SJCRH30 (cell line): ENCODE measurements around the gene ALOX5AP. TPM values are rescaled to one million over a fixed set of nuclear protein-coding genes. Genes with fewer than 3 reads are reported as not detected.

Experiments
- DNase-seq, 2 experiments: peaks; one replicate each; pipeline ENCODE4 v3.0.0-alpha.2; 2015 to 2020
- H3K27ac ChIP-seq: fragments of 250-450 bp; sonication (Bioruptor Pico); 2 replicates; pipeline ENCODE4 v1.5.1; 2020; ENCODE audit warnings: mild to moderate bottlenecking, moderate library complexity
- H3K27me3 ChIP-seq: fragments of 250-450 bp; sonication (Bioruptor Pico); 2 replicates; pipeline ENCODE4 v1.5.1; 2020; ENCODE audit warnings: mild to moderate bottlenecking, moderate library complexity
- H3K36me3 ChIP-seq: fragments of 250-450 bp; sonication (Bioruptor Pico); 2 replicates; pipeline ENCODE4 v1.5.1; 2020; ENCODE audit warnings: mild to moderate bottlenecking, moderate library complexity
- H3K4me1 ChIP-seq: fragments of 250-450 bp; sonication (Bioruptor Pico); 2 replicates; pipeline ENCODE4 v1.5.1; 2020; ENCODE audit warnings: mild to moderate bottlenecking, moderate library complexity
- H3K4me3 ChIP-seq: fragments of 250-450 bp; sonication (Bioruptor Pico); 2 replicates; pipeline ENCODE4 v1.5.1; 2020; ENCODE audit warnings: mild to moderate bottlenecking, moderate library complexity
- H3K9me3 ChIP-seq: fragments of 250-450 bp; sonication (Bioruptor Pico); replicated peaks from 2 replicates; pipeline ENCODE4 v1.5.1; 2020; ENCODE audit warnings: mild to moderate bottlenecking, moderate library complexity
- total RNA-seq: library from RNA; depleted of rRNA; stranded (reverse); fragments of >200 nt; shearing (Covaris generic); gene quantifications from 2 replicates; pipeline ENCODE4 v1.2.3, GENCODE V29; 2014

Gene ALOX5AP
- total RNA-seq, 1 experiment from 2014 or later: 0.73 TPM

DNA sequence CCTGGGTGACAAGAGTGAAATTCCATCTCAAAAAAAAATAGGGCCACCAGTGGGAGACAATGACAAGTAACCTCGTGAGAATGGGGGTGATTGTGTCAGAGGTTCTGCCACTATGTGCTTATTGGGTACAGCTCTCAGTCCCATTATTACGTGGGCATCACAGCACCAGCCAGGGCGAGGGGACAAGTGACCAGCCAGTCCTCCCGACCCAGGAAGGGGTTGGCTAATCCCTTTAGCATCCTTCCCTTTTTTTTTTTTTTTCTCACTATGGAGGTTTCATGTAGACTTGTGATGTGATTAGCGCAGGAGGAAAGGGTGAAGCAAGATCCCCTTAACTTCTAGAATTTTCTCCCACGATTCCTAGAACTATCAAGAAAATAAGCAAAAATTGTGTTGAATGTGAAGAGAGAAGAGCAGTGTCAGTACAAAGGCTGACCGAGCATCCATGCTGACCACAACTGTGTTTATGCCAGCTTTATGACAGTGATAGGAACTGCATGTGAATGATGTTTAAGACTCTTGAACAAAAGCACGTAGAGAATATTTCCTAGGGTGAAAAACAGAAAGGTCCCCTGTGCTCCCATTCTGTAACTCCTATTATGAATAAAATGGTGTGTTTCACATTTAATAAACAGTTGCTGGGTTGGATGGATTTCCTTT, 50.0 kb downstream of the ALOX5AP start:
- no peak overlapping the region for H3K27ac ChIP-seq
- H3K9me3 ChIP-seq: peaks cover 10% of the 10 kb centered on the region
- no peak for DNase-seq
- no peaks in the 10 kb centered on the region for H3K27me3 ChIP-seq
- no peaks in the 10 kb centered on the region for H3K4me1 ChIP-seq
- H3K4me3 ChIP-seq: no peak overlapping the region
- no peaks in the 10 kb centered on the region for H3K36me3 ChIP-seq

DNA sequence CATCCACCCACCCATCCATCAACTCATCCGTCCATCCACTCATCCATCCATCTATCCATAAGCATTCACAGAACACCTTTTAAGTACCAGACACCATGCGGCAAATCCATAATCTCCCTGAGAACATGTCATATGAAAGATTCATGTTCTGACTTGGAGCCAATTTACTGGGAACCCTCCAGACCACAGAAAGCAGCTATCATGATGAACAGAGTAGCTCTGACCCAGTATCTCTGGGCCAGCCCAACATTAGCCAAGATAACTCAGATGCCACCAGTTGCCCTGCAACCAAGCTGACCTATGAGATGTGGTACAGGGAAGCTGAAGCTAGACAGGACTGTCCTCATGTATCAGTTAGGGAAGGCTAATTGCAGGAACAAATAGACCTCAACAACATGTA, 51.3 kb downstream of the ALOX5AP start:
- Histone ChIP-seq H3K27ac (no peak overlapping the region), H3K4me3 (no peak overlapping the region), H3K9me3 (peaks cover 10% of the 10 kb centered on the region), H3K4me1 (peaks cover 6% of the 10 kb centered on the region), H3K36me3 (no peaks in the 10 kb centered on the region), H3K27me3 (no peaks in the 10 kb centered on the region)
- no peak for DNase-seq

GRCh38 chr13:30787738-30788525, 52.6 kb downstream of the ALOX5AP start:
- peaks cover 15% of the 10 kb centered on the region for H3K4me1 ChIP-seq
- no peaks in the 10 kb centered on the region for H3K36me3 ChIP-seq
- no peaks in the 10 kb centered on the region for H3K27me3 ChIP-seq
- no peak overlapping the region for H3K4me3 ChIP-seq
- no peak for DNase-seq
- no peak overlapping the region for H3K27ac ChIP-seq
- peaks cover under 1% of the 10 kb centered on the region for H3K9me3 ChIP-seq

DNA sequence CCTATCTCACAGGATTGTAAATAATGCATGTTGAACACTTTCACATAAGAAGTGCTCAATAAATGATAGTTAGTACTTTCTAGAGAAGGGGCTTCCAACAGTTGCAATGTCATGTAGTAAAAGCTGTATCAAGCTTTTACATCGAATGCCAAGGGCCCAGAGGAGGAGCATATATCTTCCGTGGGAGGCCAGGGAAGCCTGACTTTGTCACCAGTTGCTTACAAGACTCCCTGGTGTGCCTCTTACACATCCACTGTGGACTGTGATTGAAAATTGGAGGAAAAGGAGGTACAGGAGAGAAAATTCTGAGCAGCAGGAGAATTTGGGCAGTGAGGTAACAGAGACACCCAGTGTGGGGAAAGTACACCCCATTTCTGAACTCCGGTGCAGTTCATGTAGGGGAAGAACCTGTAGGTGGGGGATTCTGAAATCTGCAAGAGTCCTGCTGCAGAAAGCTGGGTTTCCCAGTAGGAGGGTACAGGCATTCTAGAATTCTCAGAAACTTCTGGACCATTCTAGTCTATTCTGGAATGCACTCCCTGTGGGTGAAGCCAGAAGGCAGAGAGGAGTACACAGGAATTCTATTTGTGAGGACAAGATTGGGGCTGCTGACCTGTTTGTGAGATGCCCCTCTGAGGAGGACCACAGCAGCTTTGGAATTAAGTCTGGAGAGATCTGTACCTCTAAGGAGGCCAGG, 54.0 kb downstream of the ALOX5AP start:
- Histone ChIP-seq H3K4me3 (no peak overlapping the region), H3K27me3 (no peaks in the 10 kb centered on the region), H3K9me3 (no peaks in the 10 kb centered on the region), H3K4me1 (peaks cover 25% of the 10 kb centered on the region), H3K27ac (no peak overlapping the region), H3K36me3 (no peaks in the 10 kb centered on the region)
- DNase-seq: no peak

DNA sequence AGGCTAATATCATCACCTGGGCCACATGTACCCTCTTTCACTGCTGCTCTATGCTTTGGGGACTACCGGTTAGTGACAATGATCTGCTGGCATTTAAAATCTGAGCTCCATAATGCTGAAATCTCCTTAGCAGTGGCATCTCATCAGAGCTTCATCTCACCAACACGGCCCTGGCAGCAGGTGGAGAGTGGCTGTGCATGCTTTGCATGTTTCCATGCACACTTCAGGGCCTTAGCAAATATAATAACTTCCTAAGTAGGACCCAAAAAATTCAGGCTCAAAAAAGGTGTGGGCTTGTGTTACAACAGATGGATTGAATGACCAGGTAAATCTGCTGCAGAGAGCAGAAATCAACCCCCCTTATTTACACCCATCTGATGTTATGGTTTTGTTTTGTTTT, 55.2 kb downstream of the ALOX5AP start:
- Histone ChIP-seq H3K9me3 (no peaks in the 10 kb centered on the region), H3K27me3 (no peaks in the 10 kb centered on the region), H3K27ac (no peak overlapping the region), H3K4me3 (no peak overlapping the region), H3K4me1 (peaks cover 25% of the 10 kb centered on the region), H3K36me3 (no peaks in the 10 kb centered on the region)
- no peak for DNase-seq

GRCh38 chr13:30791354-30792001, 56.1 kb downstream of the ALOX5AP start:
- no peaks in the 10 kb centered on the region for H3K27me3 ChIP-seq
- H3K36me3 ChIP-seq: no peaks in the 10 kb centered on the region
- H3K9me3 ChIP-seq: no peaks in the 10 kb centered on the region
- H3K4me3 ChIP-seq: no peak overlapping the region
- no peak for DNase-seq
- peaks cover 33% of the 10 kb centered on the region for H3K4me1 ChIP-seq
- no peak overlapping the region; the same call in 1 of the 2 replicates for H3K27ac ChIP-seq

GRCh38 chr13:30792285-30793000, 57.1 kb downstream of the ALOX5AP start:
- Histone ChIP-seq H3K27me3 (no peaks in the 10 kb centered on the region), H3K27ac (peak overlapping the region; percentile 54), H3K4me3 (peak overlapping the region; percentile 24), H3K4me1 (peaks cover 39% of the 10 kb centered on the region), H3K9me3 (no peaks in the 10 kb centered on the region), H3K36me3 (no peaks in the 10 kb centered on the region)
- peak; percentile 93 to 94 for DNase-seq

DNA sequence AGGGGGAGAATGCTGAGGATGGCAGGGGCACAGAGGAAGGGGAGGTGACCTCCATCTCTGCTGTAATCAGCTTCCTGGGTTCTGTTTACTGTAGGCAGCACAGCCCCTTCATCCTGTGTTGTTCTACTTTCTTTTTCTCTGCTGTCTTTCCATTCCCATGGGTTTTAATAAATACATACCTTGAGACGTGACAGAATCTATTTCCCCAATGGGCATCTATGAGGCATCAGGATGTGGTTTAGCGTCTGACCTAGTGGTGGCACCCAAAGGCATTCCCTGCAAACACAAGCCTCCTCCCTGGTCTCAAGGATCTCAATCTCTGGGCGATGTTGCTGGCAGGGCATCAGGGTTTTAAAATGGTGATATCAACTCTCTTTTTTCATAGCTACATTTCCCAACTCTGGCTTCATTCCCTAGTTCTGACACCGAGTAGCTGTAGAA, 60.8 kb downstream of the ALOX5AP start:
- Histone ChIP-seq H3K4me3 (no peak overlapping the region), H3K27me3 (no peaks in the 10 kb centered on the region), H3K4me1 (peaks cover 56% of the 10 kb centered on the region), H3K9me3 (no peaks in the 10 kb centered on the region), H3K27ac (no peak overlapping the region), H3K36me3 (no peaks in the 10 kb centered on the region)
- DNase-seq: peak in 1 of 2 experiments; percentile 39

GRCh38 chr13:30796631-30797601, 61.6 kb downstream of the ALOX5AP start:
- peaks cover 49% of the 10 kb centered on the region for H3K4me1 ChIP-seq
- no peak overlapping the region for H3K4me3 ChIP-seq
- DNase-seq: peak in 1 of 2 experiments; percentile 33

GRCh38 chr13:30797847-30798535, 62.6 kb downstream of the ALOX5AP start:
- Histone ChIP-seq H3K36me3 (no peaks in the 10 kb centered on the region), H3K27me3 (no peaks in the 10 kb centered on the region), H3K27ac (no peak overlapping the region), H3K4me1 (peaks cover 46% of the 10 kb centered on the region), H3K9me3 (no peaks in the 10 kb centered on the region), H3K4me3 (no peak overlapping the region)
- no peak for DNase-seq

More at GRCh38 chr13:30796631-30797601, 61.6 kb downstream of the ALOX5AP start:
- Histone ChIP-seq H3K36me3 (no peaks in the 10 kb centered on the region), H3K27me3 (no peaks in the 10 kb centered on the region), H3K27ac (no peak overlapping the region), H3K9me3 (no peaks in the 10 kb centered on the region)

- H3K27me3 ChIP-seq: no peaks in the 10 kb centered on the region
- no peaks in the 10 kb centered on the region for H3K36me3 ChIP-seq
- no peak overlapping the region for H3K4me3 ChIP-seq
- DNase-seq: peak in 1 of 2 experiments; percentile 53
- no peaks in the 10 kb centered on the region for H3K9me3 ChIP-seq
- no peak overlapping the region for H3K27ac ChIP-seq
- peaks cover 38% of the 10 kb centered on the region for H3K4me1 ChIP-seq
These were observed 63.5 kb downstream of the ALOX5AP start for GRCh38 chr13:30798776-30799355.

DNA sequence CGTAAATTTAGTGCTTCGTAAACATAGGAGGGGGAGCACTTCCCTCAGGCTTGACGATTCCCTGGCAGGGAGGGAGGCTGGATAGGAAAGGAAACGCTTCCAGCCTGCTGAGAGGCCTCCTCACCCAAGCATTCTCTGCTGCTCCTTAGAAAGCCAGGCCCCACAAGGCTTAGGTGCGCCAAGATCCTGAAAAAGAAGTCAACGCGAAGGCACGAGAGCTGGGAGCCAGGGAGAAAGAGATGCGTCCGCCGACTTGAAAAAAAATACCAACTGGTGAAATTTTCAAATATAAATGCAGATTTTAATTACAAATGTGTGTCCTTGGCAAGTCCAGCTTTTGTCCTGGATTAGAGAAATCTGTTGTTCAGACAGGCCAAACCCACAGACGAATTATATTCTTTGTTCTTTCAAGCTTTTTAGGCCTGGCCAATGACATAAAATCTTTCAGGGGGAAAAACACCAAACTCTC, 64.0 kb downstream of the ALOX5AP start:
- Histone ChIP-seq H3K4me1 (peaks cover 43% of the 10 kb centered on the region), H3K4me3 (no peak overlapping the region)
- DNase-seq: no peak

More for the DNA sequence above, 64.0 kb downstream of the ALOX5AP start:
- Histone ChIP-seq H3K9me3 (no peaks in the 10 kb centered on the region), H3K27me3 (no peaks in the 10 kb centered on the region), H3K36me3 (no peaks in the 10 kb centered on the region), H3K27ac (no peak overlapping the region)
